HepG2 (cell line): Measurements from ENCODE around the gene RHCE.

Source experiments
- JUN ChIP-seq: sonication (generic); formaldehyde crosslinking; IDR thresholded peaks from 2 replicates; pipeline ENCODE4 v1.4.0; 2020; ENCODE audit warnings: mild to moderate bottlenecking, missing genetic modification reagents
- KAT2B ChIP-seq: fragments of 150-350 bp; IDR thresholded peaks from 2 replicates; pipeline ENCODE4 v1.6.1; 2014; ENCODE audit warnings: low read depth, low read length, borderline replicate concordance
- KAT7 ChIP-seq: IDR thresholded peaks from 2 replicates; pipeline ENCODE4 v1.6.1; 2018; ENCODE audit warnings: borderline replicate concordance, missing compliant biosample characterization
- MED8 ChIP-seq: sonication (generic); formaldehyde crosslinking; IDR thresholded peaks from 2 replicates; pipeline ENCODE4 v1.8.1; 2023; ENCODE audit warnings: mild to moderate bottlenecking, missing genetic modification reagents; ENCODE audit not compliant: insufficient replicate concordance
- NR2F1 ChIP-seq, 2 experiments: fragments of 450-650 bp in 1 of 2; formaldehyde crosslinking in 1 of 2; IDR thresholded peaks; 2 replicates each; pipeline versions ENCODE4 v1.5.0 to v1.6.1; 2016 to 2020; ENCODE audit warnings: mild to moderate bottlenecking in 1 of 2, missing compliant biosample characterization in 1 of 2, missing genetic modification reagents in 1 of 2, moderate library complexity in 1 of 2
- TCF12 ChIP-seq, 2 experiments: fragments of 450-650 bp in 1 of 2; sonication (generic) in 1 of 2; formaldehyde crosslinking in 1 of 2; IDR thresholded peaks; 2 replicates each; pipeline versions ENCODE4 v1.6.1 to v1.8.0; 2017 to 2022; ENCODE audit warnings: antibody characterized with exemption in 1 of 2, mild to moderate bottlenecking in 1 of 2, missing genetic modification reagents in 1 of 2, moderate library complexity in 1 of 2
- ZGPAT ChIP-seq: IDR thresholded peaks from 2 replicates; pipeline ENCODE4 v1.6.1; 2016; ENCODE audit warnings: mild to moderate bottlenecking

- TF ChIP-seq MED8 (CRISPR knock-in tag) = no peak
- no peak for TF ChIP-seq JUN
- no peak for TF ChIP-seq TCF12 (IDR thresholded peaks at IDR 0.05)
- no peak for TF ChIP-seq TCF12 (CRISPR knock-in tag; IDR thresholded peaks at IDR 0.05)
- TF ChIP-seq ZGPAT = no peak
- no peak for TF ChIP-seq KAT2B
- TF ChIP-seq KAT7 = no peak
- no peak for TF ChIP-seq NR2F1 (CRISPR knock-in tag; IDR thresholded peaks at IDR 0.05)
These were observed 59.7 kb downstream of the RHCE start for GRCh38 chr1:25360596-25361581.
